Kidney tubule cell (primary cell): ENCODE results near the gene MRGPRD.

Experiments
- DNase-seq: peaks from one replicate; pipeline ENCODE4 v3.0.0-alpha.2; 2018; ENCODE audit warnings: low spot score

Gene MRGPRD

GRCh38 chr11:68930991-68931855 lies 49.6 kb downstream of the MRGPRD start:
- DNase-seq, result no peak
